ENCODE data around the gene NAMPT.

DNA sequence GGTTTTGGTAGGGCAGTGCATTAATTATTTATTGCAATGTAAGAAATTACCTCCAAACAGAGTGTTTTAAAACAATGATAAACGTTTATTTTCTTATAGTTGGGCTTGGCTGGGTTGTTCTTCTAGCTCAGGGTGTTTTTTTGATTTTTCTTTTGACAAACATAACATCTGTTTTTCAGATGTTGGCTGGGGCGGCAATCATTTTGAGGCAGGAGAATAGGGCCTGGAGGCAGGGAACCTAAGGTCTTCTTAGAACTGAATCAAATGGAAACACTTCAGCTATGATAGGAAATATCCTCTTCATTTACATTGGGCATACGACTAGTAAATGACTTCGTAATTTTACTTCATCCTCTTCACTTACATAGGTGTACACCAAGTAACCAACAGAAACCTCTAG lies 47.4 kb upstream of the NAMPT start:
- TF ChIP-seq, protein P1, sequence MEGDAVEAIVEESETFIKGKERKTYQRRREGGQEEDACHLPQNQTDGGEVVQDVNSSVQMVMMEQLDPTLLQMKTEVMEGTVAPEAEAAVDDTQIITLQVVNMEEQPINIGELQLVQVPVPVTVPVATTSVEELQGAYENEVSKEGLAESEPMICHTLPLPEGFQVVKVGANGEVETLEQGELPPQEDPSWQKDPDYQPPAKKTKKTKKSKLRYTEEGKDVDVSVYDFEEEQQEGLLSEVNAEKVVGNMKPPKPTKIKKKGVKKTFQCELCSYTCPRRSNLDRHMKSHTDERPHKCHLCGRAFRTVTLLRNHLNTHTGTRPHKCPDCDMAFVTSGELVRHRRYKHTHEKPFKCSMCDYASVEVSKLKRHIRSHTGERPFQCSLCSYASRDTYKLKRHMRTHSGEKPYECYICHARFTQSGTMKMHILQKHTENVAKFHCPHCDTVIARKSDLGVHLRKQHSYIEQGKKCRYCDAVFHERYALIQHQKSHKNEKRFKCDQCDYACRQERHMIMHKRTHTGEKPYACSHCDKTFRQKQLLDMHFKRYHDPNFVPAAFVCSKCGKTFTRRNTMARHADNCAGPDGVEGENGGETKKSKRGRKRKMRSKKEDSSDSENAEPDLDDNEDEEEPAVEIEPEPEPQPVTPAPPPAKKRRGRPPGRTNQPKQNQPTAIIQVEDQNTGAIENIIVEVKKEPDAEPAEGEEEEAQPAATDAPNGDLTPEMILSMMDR (conservative IDR thresholded peaks at IDR 0.05; ENCODE audit: low read depth, low read length), result no peak
- TF ChIP-seq EZH2 (IDR thresholded peaks at IDR 0.05; ENCODE audit: low read length, unreplicated experiment), result no peak

All from PC-3 (cell line).